ENCODE measurements around the gene WWC1.

- TF ChIP-seq POLR2AphosphoS5 (IDR thresholded peaks at IDR 0.05; ENCODE audit: low read depth, low read length), result no peak
- TF ChIP-seq TAF1 (IDR thresholded peaks at IDR 0.05; ENCODE audit: low read depth, low read length), result no peak
- TF ChIP-seq POLR2A (IDR thresholded peaks at IDR 0.05; ENCODE audit: low read depth, low read length), result no peak
Measured at GRCh38 chr5:168356592-168356991, 65.1 kb downstream of the WWC1 start.

Data from GM12891 (cell line).